HepG2 (cell line): Measurements from ENCODE around the gene HAUS1. TPM values are rescaled to one million over a fixed set of nuclear protein-coding genes. Genes with fewer than 3 reads are reported as not detected.

Experiments used
- CAMTA2 ChIP-seq: sonication (generic); formaldehyde crosslinking; IDR thresholded peaks from 2 replicates; pipeline ENCODE4 v1.4.0; 2020; ENCODE audit warnings: mild to moderate bottlenecking, missing genetic modification reagents, borderline replicate concordance
- ETV6 ChIP-seq: sonication (generic); formaldehyde crosslinking; conservative IDR thresholded peaks from 2 replicates; pipeline ENCODE4 v1.4.0; 2020; ENCODE audit warnings: missing genetic modification reagents
- HDAC6 ChIP-seq: fragments of 200-600 bp; sonication (generic); IDR thresholded peaks from 2 replicates; pipeline ENCODE4 v1.7.0; 2017; ENCODE audit warnings: mild to moderate bottlenecking, antibody characterized with exemption, low read length, low read depth
- HOXA3 ChIP-seq: sonication (generic); formaldehyde crosslinking; IDR thresholded peaks from 2 replicates; pipeline ENCODE4 v1.5.0; 2020; ENCODE audit warnings: missing genetic modification reagents
- LRRFIP1 ChIP-seq: sonication (generic); formaldehyde crosslinking; conservative IDR thresholded peaks from 2 replicates; pipeline ENCODE4 v1.4.0; 2020; ENCODE audit warnings: missing genetic modification reagents
- MAFG ChIP-seq: sonication (generic); formaldehyde crosslinking; IDR thresholded peaks from 2 replicates; pipeline ENCODE4 v1.5.1; 2020; ENCODE audit warnings: mild to moderate bottlenecking, missing genetic modification reagents
- NFKB2 ChIP-seq: sonication (generic); formaldehyde crosslinking; IDR thresholded peaks from 2 replicates; pipeline ENCODE4 v1.4.0; 2020; ENCODE audit warnings: missing genetic modification reagents, borderline replicate concordance
- PATZ1 ChIP-seq: sonication (generic); formaldehyde crosslinking; IDR thresholded peaks from 2 replicates; pipeline ENCODE4 v1.4.0; 2020; ENCODE audit warnings: missing genetic modification reagents
- RXRB ChIP-seq: IDR thresholded peaks from 2 replicates; pipeline ENCODE4 v1.6.1; 2016; ENCODE audit warnings: borderline replicate concordance, missing genetic modification reagents, missing compliant biosample characterization
- SP1 ChIP-seq, 2 experiments: fragments of 450-650 bp in 1 of 2; sonication (generic) in 1 of 2; formaldehyde crosslinking in 1 of 2; IDR thresholded peaks; 2 replicates each; pipeline versions ENCODE4 v1.4.0 to v1.6.1; 2016 to 2020; ENCODE audit warnings: missing genetic modification reagents in 1 of 2
- ZBTB8A ChIP-seq: sonication (generic); formaldehyde crosslinking; IDR thresholded peaks from 2 replicates; pipeline ENCODE4 v1.4.0; 2020; ENCODE audit warnings: mild to moderate bottlenecking, low read depth, missing genetic modification reagents, borderline replicate concordance
- ZFYVE20 ChIP-seq: sonication (generic); formaldehyde crosslinking; IDR thresholded peaks from 2 replicates; pipeline ENCODE4 v1.8.0; 2023; ENCODE audit warnings: low read depth, mild to moderate bottlenecking, moderate library complexity, missing genetic modification reagents, borderline replicate concordance
- ZNF101 ChIP-seq: sonication (generic); formaldehyde crosslinking; IDR thresholded peaks from 2 replicates; pipeline ENCODE4 v1.4.0; 2020; ENCODE audit warnings: mild to moderate bottlenecking, low read depth, missing genetic modification reagents, borderline replicate concordance
- ZNF160 ChIP-seq: sonication (generic); formaldehyde crosslinking; IDR thresholded peaks from 2 replicates; pipeline ENCODE4 v1.8.0; 2022; ENCODE audit warnings: mild to moderate bottlenecking, inconsistent platforms, missing genetic modification reagents
- ZNF251 ChIP-seq: sonication (generic); formaldehyde crosslinking; IDR thresholded peaks from 2 replicates; pipeline ENCODE4 v1.9.0; 2021; ENCODE audit warnings: mild to moderate bottlenecking, missing genetic modification reagents
- ZNF280D ChIP-seq: sonication (generic); formaldehyde crosslinking; IDR thresholded peaks from 2 replicates; pipeline ENCODE4 v1.5.1; 2020; ENCODE audit warnings: mild to moderate bottlenecking, missing genetic modification reagents
- ZNF44 ChIP-seq: sonication (generic); formaldehyde crosslinking; IDR thresholded peaks from 2 replicates; pipeline ENCODE4 v1.5.1; 2020; ENCODE audit warnings: mild to moderate bottlenecking, missing genetic modification reagents
- ZNF709 ChIP-seq: sonication (generic); formaldehyde crosslinking; IDR thresholded peaks from 2 replicates; pipeline ENCODE4 v1.5.0; 2020; ENCODE audit warnings: mild to moderate bottlenecking, missing genetic modification reagents
- ZNF790 ChIP-seq: sonication (generic); formaldehyde crosslinking; IDR thresholded peaks from 2 replicates; pipeline ENCODE4 v1.8.0; 2022; ENCODE audit warnings: missing genetic modification reagents, mild to moderate bottlenecking, borderline replicate concordance
- polyA plus RNA-seq, 8 experiments: library from polyadenylated mRNA; depleted of rRNA in 3 of 8; stranded (reverse) in 7 of 8; unstranded in 1 of 8; fragments of >200 nt; fragmentation: Illumina TruSeq in 4 of 8; extraction: Trizol in 4 of 8; gene quantifications; 2 replicates each; pipeline versions ENCODE4 v1.2.1 to v1.2.3, GENCODE V29; 2011 to 2016; ENCODE audit warnings: low read depth in 4 of 8, missing spikeins in 1 of 8, mixed read lengths in 1 of 8; ENCODE audit not compliant: insufficient read depth in 1 of 8
- total RNA-seq, 5 experiments: library from RNA; depleted of rRNA; stranded (reverse); fragments of >200 nt; fragmentation: Illumina TruSeq; extraction: Trizol; gene quantifications; 2 replicates each; pipeline ENCODE4 v1.2.3, GENCODE V29; 2016; ENCODE audit warnings: low read depth in 1 of 5

Gene HAUS1
- total and polyA plus RNA-seq, 2 of the 13 experiments (the other 11 are each of a cell fraction or from before 2014, with no cell fraction given): 20.6 to 59.2 TPM

- no peak for TF ChIP-seq HDAC6
- TF ChIP-seq ZNF280D: peak; percentile 59; the same call in 1 of the 2 replicates
- no peak for TF ChIP-seq MAFG (CRISPR knock-in tag)
- no peak for TF ChIP-seq ZNF790
- no peak for TF ChIP-seq ZNF101 (CRISPR knock-in tag)
- no peak for TF ChIP-seq SP1 (IDR thresholded peaks at IDR 0.05)
- peak; percentile 59; the same call in 1 of the 2 replicates for TF ChIP-seq SP1 (CRISPR knock-in tag; IDR thresholded peaks at IDR 0.05)
- TF ChIP-seq ZNF44 (CRISPR knock-in tag): 0 out of 2 replicates have a peak, but pooled peaks have one; percentile 45
- no peak for TF ChIP-seq LRRFIP1 (CRISPR knock-in tag)
- TF ChIP-seq ZNF251 (CRISPR knock-in tag): no peak
- TF ChIP-seq CAMTA2 (CRISPR knock-in tag): no peak
- no peak; the same call in 1 of the 2 replicates for TF ChIP-seq ETV6 (CRISPR knock-in tag)
- TF ChIP-seq ZNF160 (CRISPR knock-in tag): peak; percentile 47; the same call in 1 of the 2 replicates
- TF ChIP-seq ZFYVE20 (CRISPR knock-in tag): no peak
- TF ChIP-seq RXRB (CRISPR knock-in tag): peak; percentile 51; the same call in 1 of the 2 replicates
- peak; percentile 60 for TF ChIP-seq PATZ1
- no peak for TF ChIP-seq NFKB2 (CRISPR knock-in tag)
- TF ChIP-seq ZBTB8A: no peak
- TF ChIP-seq HOXA3 (CRISPR knock-in tag): peak; percentile 81
- no peak for TF ChIP-seq ZNF709 (CRISPR knock-in tag)
These were observed 69.5 kb downstream of the HAUS1 start (continued) for GRCh38 chr18:46173393-46174341.
